Measurements from ENCODE around the gene CTNNA3. TPM values are rescaled to one million over a fixed set of nuclear protein-coding genes. Genes with fewer than 3 reads are reported as not detected.

Gene CTNNA3
- total RNA-seq, 1 experiment from 2014 or later: 0.06 TPM

GRCh38 chr10:67127441-67127840, 568.6 kb downstream of the CTNNA3 start:
- DNase-seq (ENCODE audit: low read depth): no peak

- no peak for DNase-seq (ENCODE audit: low read depth)
Measured at GRCh38 chr10:67119651-67120050, 576.3 kb downstream of the CTNNA3 start.

- DNase-seq (ENCODE audit: low read depth): peak; percentile 0
Measured at GRCh38 chr10:67115972-67116371, 580.0 kb downstream of the CTNNA3 start.

GRCh38 chr10:67114945-67115344, 581.0 kb downstream of the CTNNA3 start:
- DNase-seq (ENCODE audit: low read depth): no peak

- DNase-seq (ENCODE audit: low read depth): no peak
Measured at GRCh38 chr10:67112765-67113164, 583.2 kb downstream of the CTNNA3 start.

- DNase-seq (ENCODE audit: low read depth): no peak
Measured at GRCh38 chr10:67110286-67110685, 585.7 kb downstream of the CTNNA3 start.

GRCh38 chr10:67107670-67108069, 588.3 kb downstream of the CTNNA3 start:
- no peak for DNase-seq (ENCODE audit: low read depth)

- no peak for DNase-seq (ENCODE audit: low read depth)
Measured at GRCh38 chr10:67100951-67101350, 595.0 kb downstream of the CTNNA3 start.

GRCh38 chr10:67098461-67098860, 597.5 kb downstream of the CTNNA3 start:
- DNase-seq (ENCODE audit: low read depth): no peak

GRCh38 chr10:67095531-67095930, 600.5 kb downstream of the CTNNA3 start:
- DNase-seq (ENCODE audit: low read depth): no peak

GRCh38 chr10:67088036-67088435, 608.0 kb downstream of the CTNNA3 start:
- no peak for DNase-seq (ENCODE audit: low read depth)

- DNase-seq (ENCODE audit: low read depth): no peak
Measured at GRCh38 chr10:67087135-67087425, 608.9 kb downstream of the CTNNA3 start.

GRCh38 chr10:67086327-67087134, 609.5 kb downstream of the CTNNA3 start:
- DNase-seq (ENCODE audit: low read depth): no peak

GRCh38 chr10:67079126-67079525, 616.9 kb downstream of the CTNNA3 start:
- DNase-seq (ENCODE audit: low read depth): no peak

- DNase-seq (ENCODE audit: low read depth): no peak
Measured at GRCh38 chr10:67077376-67077775, 618.6 kb downstream of the CTNNA3 start.

- no peak for DNase-seq (ENCODE audit: low read depth)
Measured at GRCh38 chr10:67076144-67076543, 619.9 kb downstream of the CTNNA3 start.

GRCh38 chr10:67075491-67075971, 620.5 kb downstream of the CTNNA3 start:
- no peak for DNase-seq (ENCODE audit: low read depth)

- no peak for DNase-seq (ENCODE audit: low read depth)
Measured at GRCh38 chr10:67072654-67073053, 623.3 kb downstream of the CTNNA3 start.

- DNase-seq (ENCODE audit: low read depth): no peak
Measured at GRCh38 chr10:67050415-67050814, 645.6 kb downstream of the CTNNA3 start.

GRCh38 chr10:67049988-67050387, 646.0 kb downstream of the CTNNA3 start:
- DNase-seq (ENCODE audit: low read depth): no peak

- no peak for DNase-seq (ENCODE audit: low read depth)
Measured at GRCh38 chr10:67046507-67046906, 649.5 kb downstream of the CTNNA3 start.

GRCh38 chr10:67045404-67045803, 650.6 kb downstream of the CTNNA3 start:
- no peak for DNase-seq (ENCODE audit: low read depth)

- no peak for DNase-seq (ENCODE audit: low read depth)
Measured at GRCh38 chr10:67043041-67043440, 653.0 kb downstream of the CTNNA3 start.

GRCh38 chr10:67036808-67037207, 659.2 kb downstream of the CTNNA3 start:
- DNase-seq (ENCODE audit: low read depth): no peak
